Urinary bladder (tissue), 2 donors: ENCODE data around the gene TRIP11. TPM values are rescaled to one million over a fixed set of nuclear protein-coding genes. Genes with fewer than 3 reads are reported as not detected.

Source experiments
- polyA plus RNA-seq: library from polyadenylated mRNA; stranded (reverse); fragments of 200-250 nt; gene quantifications from one replicate; pipeline ENCODE4 v1.2.3, GENCODE V29; 2013
- total RNA-seq: library from RNA; depleted of rRNA; stranded (reverse); fragments of >200 nt; gene quantifications from one replicate; pipeline ENCODE4 v1.2.3, GENCODE V29; 2014
- donor health status: healthy.

Gene TRIP11
- total and polyA plus RNA-seq, 2 donors, result 10.1 to 103 TPM

Other genes with a start within 250 kb of the TRIP11 start
- gene TC2N, start 172.5 kb downstream of the TRIP11 start, total RNA-seq, result 46.8 TPM
- 9.8 TPM for gene TC2N, start 172.5 kb downstream of the TRIP11 start, polyA plus RNA-seq
- 71.3 TPM for gene FBLN5, start 92.4 kb downstream of the TRIP11 start, total RNA-seq
- gene FBLN5, start 92.4 kb downstream of the TRIP11 start, polyA plus RNA-seq, result 219 TPM
- gene ATXN3, start 66.5 kb upstream of the TRIP11 start, total RNA-seq, result 68.0 TPM
- gene ATXN3, start 66.5 kb upstream of the TRIP11 start, polyA plus RNA-seq, result 14.9 TPM
- 188 TPM for gene NDUFB1, start 81.6 kb upstream of the TRIP11 start, total RNA-seq
- 380 TPM for gene NDUFB1, start 81.6 kb upstream of the TRIP11 start, polyA plus RNA-seq
- gene CPSF2, start 81.9 kb upstream of the TRIP11 start, total RNA-seq, result 35.2 TPM
- gene CPSF2, start 81.9 kb upstream of the TRIP11 start, polyA plus RNA-seq, result 15.5 TPM